SKM-1 (cell line): Measurements from ENCODE around the gene EFCAB6.

Source experiments
- DNase-seq: peaks from one replicate; lab custom pipeline; 2025; ENCODE audit not compliant: unreplicated experiment; lab: John Stamatoyannopoulos, UW

Gene EFCAB6

GRCh38 chr22:43642319-43643206 is 169.5 kb downstream of the EFCAB6 start:
- DNase-seq = no peak

GRCh38 chr22:43639228-43639948 is 172.7 kb downstream of the EFCAB6 start:
- no peak for DNase-seq

DNA sequence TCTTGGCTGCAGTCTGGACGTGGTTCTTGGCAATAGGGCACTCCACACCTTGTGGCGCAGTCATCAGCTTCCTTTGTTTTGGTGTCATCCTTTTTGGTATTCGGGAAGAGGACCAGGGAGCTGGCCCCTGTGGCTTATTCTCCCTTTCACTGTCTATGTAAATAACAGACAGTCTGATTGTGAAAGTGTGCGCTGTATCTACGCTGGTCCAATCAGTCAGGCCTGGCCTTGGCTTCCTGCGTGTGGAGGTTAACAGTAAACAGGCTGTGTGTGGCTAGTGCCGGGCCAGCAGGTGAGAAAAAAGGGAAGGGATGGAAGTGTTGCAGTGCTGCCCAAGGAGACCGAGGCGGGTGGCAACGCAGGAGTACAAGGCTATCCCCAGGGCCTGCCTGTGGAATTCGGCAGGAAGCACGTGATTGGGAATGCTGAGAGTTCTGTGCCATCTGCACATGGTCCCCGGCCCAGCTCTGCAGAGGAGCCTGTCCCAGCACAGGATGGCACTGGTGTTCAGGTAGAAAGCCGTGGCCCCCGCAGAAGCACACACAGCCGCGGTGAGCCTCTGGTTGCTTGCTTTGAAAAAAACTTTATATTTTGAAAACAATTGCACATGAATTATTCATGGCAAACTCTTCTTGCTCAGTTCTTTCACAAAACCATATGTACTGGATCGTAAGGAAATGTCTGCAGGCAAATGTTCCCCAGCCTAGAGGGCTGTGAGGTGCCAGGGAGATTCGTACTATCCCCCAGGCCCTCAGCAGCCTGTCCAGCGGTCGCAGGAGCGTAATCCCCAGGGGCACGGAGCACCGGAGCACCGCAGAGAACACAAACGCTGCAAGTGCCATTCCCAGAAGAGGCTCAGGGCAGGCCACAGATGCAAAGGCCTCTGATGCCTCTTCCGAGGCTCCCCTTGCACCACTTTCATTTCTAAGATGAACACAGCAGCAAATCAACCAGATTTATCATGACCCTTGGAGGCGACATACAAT is 174.5 kb downstream of the EFCAB6 start:
- DNase-seq = no peak

DNA sequence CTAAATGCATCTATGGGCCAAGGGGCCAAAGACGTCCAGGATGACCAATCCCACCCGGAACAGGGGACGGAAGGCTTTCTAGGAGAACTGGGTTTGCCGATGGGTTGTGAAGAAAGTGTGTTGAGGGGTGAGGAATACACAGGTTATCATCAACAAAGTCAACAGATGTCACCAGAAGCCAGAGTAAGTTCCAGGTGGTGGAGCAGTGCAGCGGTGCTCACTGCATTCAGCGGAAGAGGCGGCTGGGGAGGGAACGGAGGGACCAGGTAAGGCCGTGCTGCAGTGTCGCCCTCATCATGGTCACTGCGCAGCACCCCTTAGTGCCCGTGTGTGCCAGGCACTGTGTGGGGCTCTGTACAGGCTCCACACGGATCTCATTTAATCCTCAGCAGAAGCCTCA is 176.0 kb downstream of the EFCAB6 start:
- no peak for DNase-seq

DNA sequence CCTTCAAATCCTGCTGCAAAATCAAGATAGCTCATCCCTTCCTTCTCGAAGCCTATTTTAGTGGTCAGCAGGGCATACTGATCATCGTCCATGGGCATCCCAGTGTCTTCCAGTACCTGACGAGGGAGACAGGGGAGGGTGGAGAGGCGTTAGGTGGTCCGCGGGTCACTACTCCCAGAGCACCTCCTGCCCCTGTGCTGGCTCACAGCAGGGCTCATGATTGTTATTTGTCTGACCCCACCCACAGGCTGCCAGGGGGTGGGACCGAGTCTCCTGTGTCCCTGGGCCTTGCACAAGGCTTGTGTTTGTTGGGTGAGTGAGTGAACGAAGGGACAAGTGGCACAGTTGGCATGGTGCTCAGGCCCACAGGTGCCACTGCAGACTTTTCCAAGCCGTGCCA is 177.0 kb downstream of the EFCAB6 start:
- no peak for DNase-seq

DNA sequence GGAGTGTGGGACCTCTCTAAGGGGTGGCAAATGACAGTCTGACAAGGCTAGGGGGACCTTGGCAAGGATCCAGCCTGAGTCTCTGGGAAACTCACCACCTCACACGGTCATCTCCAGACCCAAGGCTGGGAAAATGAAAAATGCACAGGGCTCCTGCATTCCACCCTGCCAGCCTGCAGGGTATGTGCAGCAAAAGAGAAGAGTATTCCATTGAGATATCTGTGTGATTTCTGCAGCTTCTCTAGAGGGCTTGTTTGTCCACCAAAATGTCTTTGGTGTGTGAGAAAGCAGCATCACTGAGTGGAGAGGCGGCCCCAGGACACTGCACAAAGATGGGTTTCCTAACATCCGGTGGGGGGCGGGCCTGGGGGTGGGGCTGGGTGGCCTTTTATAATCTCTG is 177.8 kb downstream of the EFCAB6 start:
- DNase-seq = no peak

- no peak for DNase-seq
Observed at GRCh38 chr22:43633631-43634285, 178.3 kb downstream of the EFCAB6 start.

- DNase-seq = no peak
Observed at GRCh38 chr22:43631846-43632245, 180.3 kb downstream of the EFCAB6 start.

GRCh38 chr22:43631201-43631600 is 180.9 kb downstream of the EFCAB6 start:
- no peak for DNase-seq

DNA sequence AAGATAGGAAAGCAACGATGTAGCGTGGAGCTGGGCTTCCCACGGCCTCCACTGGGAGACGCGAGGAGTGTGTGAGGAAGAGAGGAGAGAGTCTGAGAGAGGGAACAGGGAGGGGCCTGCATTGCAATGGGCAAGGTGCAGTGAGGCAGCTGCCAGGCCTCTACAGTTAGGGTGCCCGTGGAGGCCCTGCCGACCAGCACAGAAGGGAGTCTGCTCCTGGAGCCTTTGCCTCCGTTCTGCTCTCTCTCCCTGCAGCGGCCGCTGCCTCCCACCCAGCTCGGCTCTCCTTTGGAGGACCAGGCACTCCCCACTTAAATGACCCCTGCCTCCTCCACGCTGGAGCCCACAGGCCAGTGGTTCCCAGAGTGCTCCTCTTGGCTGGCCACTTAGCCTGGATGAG is 181.7 kb downstream of the EFCAB6 start:
- DNase-seq = no peak

DNA sequence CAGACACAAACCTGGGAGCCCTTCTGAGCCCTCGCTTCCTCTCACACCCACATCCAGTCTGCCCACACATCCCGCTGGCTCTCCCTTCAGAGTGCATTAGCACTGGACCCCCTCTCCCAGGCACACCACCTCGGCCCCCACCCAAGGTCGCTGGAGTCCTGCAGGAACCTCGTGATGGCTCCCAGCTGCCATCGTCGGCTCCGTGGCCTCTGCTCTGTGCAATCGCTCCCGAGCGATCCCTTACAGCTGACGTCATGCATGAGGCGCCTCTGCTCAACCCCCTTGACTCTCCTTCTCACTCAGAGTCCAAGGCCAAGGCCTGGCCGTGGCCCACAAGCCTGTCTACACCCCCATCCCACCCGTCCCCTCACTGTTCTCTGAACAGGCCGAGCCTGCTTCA is 183.9 kb downstream of the EFCAB6 start:
- DNase-seq = no peak

DNA sequence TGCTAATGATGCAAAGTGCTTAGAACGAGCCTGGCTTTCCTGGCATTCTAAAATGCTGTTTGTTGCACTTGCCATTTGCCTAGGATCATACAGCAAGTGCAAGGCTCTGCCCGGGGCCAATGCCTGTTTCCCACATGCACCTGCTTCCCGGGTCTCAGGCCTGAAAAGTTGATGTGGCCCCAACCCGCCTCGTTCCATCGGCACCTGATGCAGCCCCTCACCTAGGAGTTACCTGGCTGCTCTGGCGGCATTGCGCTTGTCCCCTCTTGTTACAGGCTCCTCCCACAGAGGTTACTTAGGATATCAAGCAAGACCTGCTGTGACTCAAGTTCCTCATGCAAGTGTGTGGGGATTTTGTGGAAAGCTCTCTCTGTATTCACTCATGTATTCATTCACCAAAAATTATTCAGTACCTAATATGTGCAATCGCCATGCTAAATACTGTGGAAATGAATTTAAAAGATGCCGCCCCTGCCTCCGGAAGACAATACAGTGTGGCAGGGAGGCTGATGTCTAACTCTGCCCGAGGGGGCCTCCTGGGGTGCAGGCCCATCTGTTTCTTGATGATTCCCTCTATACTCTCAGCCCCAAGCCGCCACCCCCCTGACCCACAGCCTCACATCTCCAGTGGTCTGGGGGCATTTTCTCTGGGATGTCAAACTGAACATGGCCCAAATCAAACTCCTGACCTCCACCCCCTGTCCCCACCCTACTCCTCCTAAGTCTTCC is 184.5 kb downstream of the EFCAB6 start:
- no peak for DNase-seq

GRCh38 chr22:43625242-43625641 is 186.9 kb downstream of the EFCAB6 start:
- DNase-seq = no peak

- DNase-seq = no peak
Observed at GRCh38 chr22:43624144-43624998, 187.7 kb downstream of the EFCAB6 start.

- DNase-seq = no peak
Observed at GRCh38 chr22:43622886-43623285, 189.2 kb downstream of the EFCAB6 start.

- no peak for DNase-seq
Observed at GRCh38 chr22:43620197-43620596, 191.9 kb downstream of the EFCAB6 start.

DNA sequence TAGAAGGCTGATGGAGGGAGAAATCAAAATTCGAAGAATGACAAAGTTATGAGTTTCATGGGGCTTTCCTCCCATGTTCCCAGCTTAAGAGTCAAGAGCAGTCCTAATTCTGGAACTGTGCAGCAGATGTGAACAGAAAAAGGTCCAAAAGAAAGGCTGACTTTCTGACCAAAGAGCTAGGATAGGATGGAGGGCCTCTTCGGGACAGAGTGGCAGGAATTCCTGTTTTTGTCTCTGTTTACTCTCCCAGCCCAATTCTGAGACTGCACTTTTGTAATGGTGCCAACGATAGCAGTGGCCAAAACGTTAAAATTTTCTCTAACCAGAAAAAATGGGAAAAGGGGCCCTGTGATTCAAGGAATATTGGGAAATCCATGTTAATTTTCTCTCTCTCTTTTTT is 193.6 kb downstream of the EFCAB6 start:
- no peak for DNase-seq

GRCh38 chr22:43616645-43617044 is 195.5 kb downstream of the EFCAB6 start:
- no peak for DNase-seq

DNA sequence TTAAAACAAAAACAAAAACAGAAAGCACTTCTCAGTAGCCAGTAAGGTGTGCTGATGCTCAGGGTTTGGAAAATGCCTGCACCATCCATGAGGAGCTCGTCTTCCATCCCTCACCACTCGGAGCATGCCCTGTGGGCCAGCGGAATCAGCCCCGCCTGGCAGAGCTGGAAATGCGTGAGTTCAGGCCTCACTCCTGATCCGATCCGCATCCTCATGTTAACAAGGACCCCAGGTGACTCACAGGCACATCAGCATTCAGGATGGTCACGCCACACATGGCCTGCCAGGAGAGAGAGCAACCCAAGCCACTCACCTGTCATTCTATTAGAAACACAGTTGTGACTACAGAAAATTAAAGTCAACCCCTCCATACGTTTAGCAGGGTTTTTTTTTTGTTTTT is 211.8 kb downstream of the EFCAB6 start:
- no peak for DNase-seq
